NT2/D1 (cell line): ENCODE data around the gene CDC42EP3.

ENCODE experiments used
- SUZ12 ChIP-seq: IDR thresholded peaks from 2 replicates; pipeline ENCODE4 v1.6.1; 2011; ENCODE audit not compliant: insufficient read length, insufficient read depth; ENCODE audit errors: extremely low read depth
- YY1 ChIP-seq: IDR thresholded peaks from 2 replicates; pipeline ENCODE4 v1.6.1; 2011; ENCODE audit not compliant: insufficient read length, insufficient read depth
- ZNF274 ChIP-seq: IDR thresholded peaks from 2 replicates; pipeline ENCODE4 v1.6.1; 2011; ENCODE audit warnings: mild to moderate bottlenecking, low read depth, low read length

GRCh38 chr2:37629529-37629928 lies 41.9 kb downstream of the CDC42EP3 start:
- TF ChIP-seq SUZ12 (no peak), YY1 (no peak), ZNF274 (no peak)
